PFSK-1 (cell line): ENCODE data around the gene NACC2.

Source experiments
- FOXP2 ChIP-seq: optimal IDR thresholded peaks from 2 replicates; pipeline ENCODE3; 2011; ENCODE audit warnings: borderline replicate concordance, control low read depth, inconsistent platforms; ENCODE audit not compliant: insufficient read depth; ENCODE audit errors: extremely low read length, extremely low read depth
- POLR2AphosphoS5 ChIP-seq: IDR thresholded peaks from 2 replicates; pipeline ENCODE4 v1.6.1; 2012; ENCODE audit warnings: low read depth, mild to moderate bottlenecking, control low read depth, low read length, moderate library complexity
- SIN3A ChIP-seq: IDR thresholded peaks from 2 replicates; pipeline ENCODE4 v1.6.1; 2012; ENCODE audit warnings: mild to moderate bottlenecking, low read length, moderate library complexity, borderline replicate concordance; ENCODE audit not compliant: insufficient read depth
- TAF1 ChIP-seq: IDR thresholded peaks from 2 replicates; pipeline ENCODE4 v1.6.1; 2012; ENCODE audit warnings: low read length, control low read depth, borderline replicate concordance; ENCODE audit not compliant: insufficient read depth
- TF ChIP-seq, protein P1 (sequence below), 2 experiments: IDR thresholded peaks; 2 replicates each; pipeline versions ENCODE4 v1.6.1 to v1.8.0; 2011 to 2012; ENCODE audit warnings: low read depth in 2 of 2, low read length in 2 of 2, control low read depth in 1 of 2, inconsistent platforms in 1 of 2, mild to moderate bottlenecking in 1 of 2, moderate library complexity in 1 of 2; ENCODE audit not compliant: insufficient read depth in 1 of 2

DNA sequence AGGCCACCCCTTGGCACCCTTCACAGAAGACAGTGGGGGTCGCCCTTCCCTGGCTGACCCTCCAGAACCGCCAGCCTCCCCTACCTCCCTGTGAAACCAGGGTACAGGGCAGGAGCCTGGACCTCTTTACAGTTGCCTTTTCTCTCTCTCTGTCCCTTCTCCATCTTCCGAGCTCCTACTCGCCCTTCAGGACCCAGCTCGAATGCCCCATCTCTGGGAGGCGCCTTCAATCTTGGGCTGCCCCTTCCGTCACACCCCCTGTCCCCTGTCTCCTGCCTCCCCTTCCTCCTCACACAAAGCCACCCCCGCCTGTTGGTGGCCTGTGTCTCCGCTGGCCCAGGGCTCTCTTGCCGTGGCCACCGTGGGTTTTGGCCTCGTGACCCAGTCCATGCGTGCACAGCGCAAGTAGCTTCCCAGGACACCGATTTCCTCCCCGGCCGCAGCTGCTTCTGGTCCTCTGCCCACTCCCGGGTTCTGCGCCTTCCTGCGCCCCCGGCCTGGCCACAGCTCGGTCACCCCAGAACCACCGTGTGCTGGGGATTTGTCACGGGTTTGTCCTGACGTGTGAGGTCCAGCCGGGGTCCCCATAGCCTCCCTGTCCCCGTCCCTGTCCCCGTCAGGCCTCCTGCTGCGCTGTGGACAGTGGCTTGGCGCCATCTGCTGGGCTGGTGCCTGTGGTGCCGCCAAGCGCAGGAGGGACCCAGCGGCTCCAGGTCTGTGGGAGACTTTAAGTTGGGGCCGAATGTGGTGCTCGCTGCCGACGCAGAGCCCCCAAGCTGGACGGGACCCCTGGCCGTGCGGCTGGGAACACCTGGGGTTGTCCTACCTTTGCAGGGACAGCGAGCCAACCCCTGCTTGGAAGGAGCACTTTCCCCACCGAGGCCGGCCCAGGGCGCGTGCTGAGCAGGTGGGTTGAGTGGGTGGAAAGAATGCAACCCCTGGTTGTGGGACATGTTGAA lies 27.6 kb upstream of the NACC2 start:
- TF ChIP-seq TAF1 (no peak), FOXP2 (no peak), SIN3A (no peak), POLR2AphosphoS5 (no peak)
- TF ChIP-seq, protein P1, sequence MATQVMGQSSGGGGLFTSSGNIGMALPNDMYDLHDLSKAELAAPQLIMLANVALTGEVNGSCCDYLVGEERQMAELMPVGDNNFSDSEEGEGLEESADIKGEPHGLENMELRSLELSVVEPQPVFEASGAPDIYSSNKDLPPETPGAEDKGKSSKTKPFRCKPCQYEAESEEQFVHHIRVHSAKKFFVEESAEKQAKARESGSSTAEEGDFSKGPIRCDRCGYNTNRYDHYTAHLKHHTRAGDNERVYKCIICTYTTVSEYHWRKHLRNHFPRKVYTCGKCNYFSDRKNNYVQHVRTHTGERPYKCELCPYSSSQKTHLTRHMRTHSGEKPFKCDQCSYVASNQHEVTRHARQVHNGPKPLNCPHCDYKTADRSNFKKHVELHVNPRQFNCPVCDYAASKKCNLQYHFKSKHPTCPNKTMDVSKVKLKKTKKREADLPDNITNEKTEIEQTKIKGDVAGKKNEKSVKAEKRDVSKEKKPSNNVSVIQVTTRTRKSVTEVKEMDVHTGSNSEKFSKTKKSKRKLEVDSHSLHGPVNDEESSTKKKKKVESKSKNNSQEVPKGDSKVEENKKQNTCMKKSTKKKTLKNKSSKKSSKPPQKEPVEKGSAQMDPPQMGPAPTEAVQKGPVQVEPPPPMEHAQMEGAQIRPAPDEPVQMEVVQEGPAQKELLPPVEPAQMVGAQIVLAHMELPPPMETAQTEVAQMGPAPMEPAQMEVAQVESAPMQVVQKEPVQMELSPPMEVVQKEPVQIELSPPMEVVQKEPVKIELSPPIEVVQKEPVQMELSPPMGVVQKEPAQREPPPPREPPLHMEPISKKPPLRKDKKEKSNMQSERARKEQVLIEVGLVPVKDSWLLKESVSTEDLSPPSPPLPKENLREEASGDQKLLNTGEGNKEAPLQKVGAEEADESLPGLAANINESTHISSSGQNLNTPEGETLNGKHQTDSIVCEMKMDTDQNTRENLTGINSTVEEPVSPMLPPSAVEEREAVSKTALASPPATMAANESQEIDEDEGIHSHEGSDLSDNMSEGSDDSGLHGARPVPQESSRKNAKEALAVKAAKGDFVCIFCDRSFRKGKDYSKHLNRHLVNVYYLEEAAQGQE (IDR thresholded peaks at IDR 0.05; ENCODE audit: insufficient read depth in 1 of 2, low read depth in 2 of 2, low read length in 2 of 2): no peak
